Testis (tissue), 3 donors: ENCODE measurements around the gene PPP1R13B. TPM values are rescaled to one million over a fixed set of nuclear protein-coding genes. Genes with fewer than 3 reads are reported as not detected.
A peak's percentile ranks its signal among the peaks of the same experiment; 100 is the strongest.

Experiments used
- DNase-seq: peaks from one replicate; pipeline ENCODE4 v3.0.0-alpha.2; 2019
- H3K27ac ChIP-seq, 2 donors: fragments of 200-600 bp; sonication (generic); one replicate each; pipeline ENCODE4 v1.5.1; 2019
- H3K27me3 ChIP-seq: fragments of 200-600 bp; sonication (generic); one replicate; pipeline ENCODE4 v1.5.1; 2019
- H3K36me3 ChIP-seq: fragments of 200-600 bp; sonication (generic); one replicate; pipeline ENCODE4 v1.5.1; 2017; ENCODE audit warnings: low read depth; ENCODE audit errors: missing control alignments
- H3K4me1 ChIP-seq: fragments of 200-600 bp; sonication (generic); one replicate; pipeline ENCODE4 v1.5.1; 2019
- H3K4me3 ChIP-seq, 2 donors: fragments of 200-600 bp; sonication (generic); one replicate each; pipeline ENCODE4 v1.5.1; 2017 to 2019
- H3K9me3 ChIP-seq: fragments of 200-600 bp; sonication (generic); one replicate; pipeline ENCODE4 v1.5.1; 2017
- POLR2A ChIP-seq: fragments of 450-650 bp; IDR thresholded peaks from one replicate; pipeline ENCODE4 v1.6.1; 2017; ENCODE audit warnings: antibody characterized with exemption, mild to moderate bottlenecking, moderate library complexity
- WGBS, 2 donors: methylation state at CpG; one replicate each; pipeline ENCODE4 v1.1.5; 2018; 5-methylcytosine and 5-hydroxymethylcytosine counted together
- intact Hi-C: fragments of 100-400 bp; cut with DNase I; formaldehyde crosslinking; loops from one replicate; pipeline ENCODE4 v1.15.1; 2023; ENCODE audit warnings: low total_unique reads
- polyA plus RNA-seq: library from polyadenylated mRNA; stranded (reverse); fragments of 350-450 nt; fragmentation: Illumina TruSeq; extraction: RNeasy Lipid Tissue Mini Kit (QIAGEN cat#74804); gene quantifications from one replicate; pipeline ENCODE4 v1.2.3, GENCODE V29; 2014; ENCODE audit warnings: low read depth, low replicate concordance; ENCODE audit not compliant: insufficient read depth
- total RNA-seq, 2 donors: library from RNA; depleted of rRNA; stranded (reverse); fragments of >200 nt; gene quantifications; one replicate each; pipeline ENCODE4 v1.2.3, GENCODE V29; 2016
- TF ChIP-seq, protein P1 (sequence below), 3 experiments: fragments of 450-650 bp in 2 of 3; fragments of 200-600 bp in 1 of 3; sonication (generic) in 1 of 3; IDR thresholded peaks; one replicate each; pipeline ENCODE4 v1.5.1; 2016 to 2019; ENCODE audit warnings: antibody characterized with exemption in 3 of 3, mild to moderate bottlenecking in 2 of 3, moderate library complexity in 1 of 3

Gene PPP1R13B
- total and polyA plus RNA-seq, 3 donors from 2014 or later: 73.1 to 89.2 (median 82.4) TPM

DNA sequence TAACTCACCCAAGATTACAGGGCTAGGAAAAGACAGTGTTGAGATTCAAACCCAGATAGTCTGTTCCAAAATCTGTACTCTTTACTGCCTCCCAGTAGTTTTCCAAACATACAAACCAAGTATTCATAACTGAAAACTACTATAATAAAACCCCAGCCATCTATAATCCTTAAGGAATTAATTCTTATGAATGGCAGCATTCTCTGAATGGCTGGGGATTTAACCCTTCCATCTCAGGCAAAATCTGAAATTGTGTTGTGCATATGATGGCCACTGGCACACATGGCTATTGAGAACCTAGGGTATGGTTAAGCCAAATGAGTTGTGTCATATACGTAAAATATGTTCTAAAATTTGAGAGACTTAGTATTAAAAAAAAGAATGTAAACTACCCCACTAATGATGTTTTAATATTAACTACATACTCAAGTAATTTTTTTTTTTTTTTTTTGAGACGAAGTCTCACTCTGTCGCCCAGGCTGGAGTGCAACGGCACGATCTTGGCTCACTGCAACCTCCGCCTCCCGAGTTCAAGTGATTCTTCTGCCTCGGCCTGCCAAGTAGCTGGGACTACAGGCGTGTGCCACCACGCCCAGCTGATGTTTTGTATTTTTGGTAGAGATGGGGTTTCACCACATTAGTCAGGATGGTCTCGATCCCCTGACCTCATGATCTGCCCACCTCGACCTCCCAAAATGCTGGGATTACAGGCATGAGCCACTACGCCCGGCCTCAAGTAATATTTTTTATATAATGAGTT, 16.7 kb downstream of the PPP1R13B start:
- Histone ChIP-seq H3K27me3 (no peaks in the 10 kb centered on the region), H3K36me3 (no peaks in the 10 kb centered on the region), H3K4me3 (no peak overlapping the region), H3K9me3 (no peaks in the 10 kb centered on the region), H3K27ac (no peak overlapping the region), H3K4me1 (peaks cover 7% of the 10 kb centered on the region)
- 88 to 92% methylated on average over 14 of the region's 14 CpGs for WGBS, 2 donors
- no peak for DNase-seq
- intact Hi-C loops: no loop called here
- TF ChIP-seq, protein P1, sequence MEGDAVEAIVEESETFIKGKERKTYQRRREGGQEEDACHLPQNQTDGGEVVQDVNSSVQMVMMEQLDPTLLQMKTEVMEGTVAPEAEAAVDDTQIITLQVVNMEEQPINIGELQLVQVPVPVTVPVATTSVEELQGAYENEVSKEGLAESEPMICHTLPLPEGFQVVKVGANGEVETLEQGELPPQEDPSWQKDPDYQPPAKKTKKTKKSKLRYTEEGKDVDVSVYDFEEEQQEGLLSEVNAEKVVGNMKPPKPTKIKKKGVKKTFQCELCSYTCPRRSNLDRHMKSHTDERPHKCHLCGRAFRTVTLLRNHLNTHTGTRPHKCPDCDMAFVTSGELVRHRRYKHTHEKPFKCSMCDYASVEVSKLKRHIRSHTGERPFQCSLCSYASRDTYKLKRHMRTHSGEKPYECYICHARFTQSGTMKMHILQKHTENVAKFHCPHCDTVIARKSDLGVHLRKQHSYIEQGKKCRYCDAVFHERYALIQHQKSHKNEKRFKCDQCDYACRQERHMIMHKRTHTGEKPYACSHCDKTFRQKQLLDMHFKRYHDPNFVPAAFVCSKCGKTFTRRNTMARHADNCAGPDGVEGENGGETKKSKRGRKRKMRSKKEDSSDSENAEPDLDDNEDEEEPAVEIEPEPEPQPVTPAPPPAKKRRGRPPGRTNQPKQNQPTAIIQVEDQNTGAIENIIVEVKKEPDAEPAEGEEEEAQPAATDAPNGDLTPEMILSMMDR (IDR thresholded peaks at IDR 0.05): no peak
- no peak for TF ChIP-seq POLR2A

DNA sequence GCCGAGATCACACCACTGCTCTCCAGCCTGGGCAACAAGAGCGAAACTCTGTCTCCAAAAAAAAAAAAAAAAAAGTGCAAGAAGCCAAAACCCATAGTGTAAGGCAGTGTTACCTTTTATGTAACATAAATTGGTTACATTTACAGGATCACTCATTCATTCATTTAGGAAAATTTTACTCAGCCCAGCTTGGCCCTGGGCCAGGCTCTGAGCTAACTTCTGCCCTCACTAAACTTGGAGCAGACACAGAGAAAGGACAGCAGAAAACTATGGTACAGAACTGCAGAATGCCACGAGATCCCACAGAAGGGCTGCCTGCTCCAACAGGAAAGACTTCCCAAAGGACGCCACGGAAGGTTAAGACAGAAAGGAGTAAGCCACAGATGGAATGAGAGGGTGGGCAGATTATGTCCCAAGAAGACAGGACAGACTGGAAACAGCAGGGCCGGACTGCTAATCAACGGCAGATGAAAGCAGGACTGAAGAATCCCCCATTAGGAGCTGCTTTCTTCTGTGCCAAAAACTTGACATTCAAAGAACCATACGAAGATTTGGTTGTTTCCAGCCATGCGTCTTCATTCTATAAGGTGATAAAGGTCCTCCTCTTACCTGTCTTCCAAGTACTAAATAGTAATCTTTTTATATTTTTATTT, 18.9 kb downstream of the PPP1R13B start:
- TF ChIP-seq, protein P1 (IDR thresholded peaks at IDR 0.05): no peak
- TF ChIP-seq POLR2A: no peak
- peak; percentile 58 for DNase-seq
- Histone ChIP-seq H3K27ac (no peak overlapping the region), H3K27me3 (no peaks in the 10 kb centered on the region), H3K9me3 (no peaks in the 10 kb centered on the region), H3K36me3 (no peaks in the 10 kb centered on the region), H3K4me3 (no peak overlapping the region), H3K4me1 (peaks cover 7% of the 10 kb centered on the region)
- intact Hi-C loops: no loop called here
- 44 to 51% methylated on average over 9 of the region's 9 CpGs for WGBS, 2 donors

DNA sequence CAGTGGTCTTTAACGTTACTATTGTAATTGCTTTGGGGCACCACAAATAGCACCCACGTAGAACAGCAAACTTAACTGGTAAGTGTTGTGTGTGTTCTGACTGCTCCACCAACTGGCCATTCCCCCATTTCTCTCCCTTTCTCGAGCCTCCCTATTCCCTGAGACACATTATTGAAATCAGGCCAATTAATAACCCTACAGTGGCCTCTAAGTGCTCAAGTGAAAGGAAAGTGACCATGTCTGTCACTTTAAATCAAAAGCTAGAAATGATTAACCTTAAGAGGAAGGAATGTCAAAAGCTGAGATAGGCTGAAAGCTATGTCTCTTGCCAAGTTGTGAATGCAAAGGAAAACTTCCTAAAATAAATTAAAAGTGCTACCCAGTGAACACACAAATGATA, 22.3 kb downstream of the PPP1R13B start:
- Histone ChIP-seq H3K4me3 (no peak overlapping the region), H3K36me3 (no peaks in the 10 kb centered on the region), H3K27me3 (no peaks in the 10 kb centered on the region), H3K4me1 (peaks cover 13% of the 10 kb centered on the region), H3K27ac (no peak overlapping the region), H3K9me3 (no peaks in the 10 kb centered on the region)
- 59 to 71% methylated on average over 3 of the region's 3 CpGs for WGBS, 2 donors
- TF ChIP-seq POLR2A: no peak
- TF ChIP-seq, protein P1 (IDR thresholded peaks at IDR 0.05): no peak
- intact Hi-C loops: no loop called here
- DNase-seq: no peak

DNA sequence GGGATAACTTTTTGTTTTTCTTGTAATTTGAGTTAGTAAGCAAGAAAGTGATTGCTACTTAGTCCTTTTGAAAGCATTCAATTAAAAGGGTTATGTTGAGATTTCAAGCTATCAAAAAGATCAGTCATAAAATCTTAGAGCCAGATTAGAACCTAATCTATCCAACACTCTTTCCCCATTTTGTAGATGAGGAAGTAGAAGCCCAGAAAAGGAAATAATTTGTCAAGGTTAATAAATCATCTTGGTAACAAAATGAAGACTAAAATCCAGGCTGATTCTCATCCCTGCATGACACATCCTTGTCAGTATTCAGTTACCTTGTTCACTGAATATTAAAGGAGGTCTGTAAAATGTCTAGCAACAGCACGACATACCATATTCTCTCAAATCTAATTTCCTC, 26.5 kb downstream of the PPP1R13B start:
- Histone ChIP-seq H3K27ac (no peak overlapping the region), H3K9me3 (no peaks in the 10 kb centered on the region), H3K4me3 (no peak overlapping the region), H3K4me1 (peaks cover 14% of the 10 kb centered on the region), H3K27me3 (no peaks in the 10 kb centered on the region), H3K36me3 (no peaks in the 10 kb centered on the region)
- no peak for TF ChIP-seq POLR2A
- TF ChIP-seq, protein P1 (IDR thresholded peaks at IDR 0.05): no peak
- intact Hi-C loops: no loop called here
- no peak for DNase-seq
- 69 to 80% methylated on average over 1 of the region's 1 CpG for WGBS, 2 donors
